ENCODE measurements around the gene PRKCE. TPM values are rescaled to one million over a fixed set of nuclear protein-coding genes. Genes with fewer than 3 reads are reported as not detected.

Gene PRKCE
- total and polyA plus RNA-seq, 2 experiments from 2014 or later = 0.94 to 1.2 TPM

DNA sequence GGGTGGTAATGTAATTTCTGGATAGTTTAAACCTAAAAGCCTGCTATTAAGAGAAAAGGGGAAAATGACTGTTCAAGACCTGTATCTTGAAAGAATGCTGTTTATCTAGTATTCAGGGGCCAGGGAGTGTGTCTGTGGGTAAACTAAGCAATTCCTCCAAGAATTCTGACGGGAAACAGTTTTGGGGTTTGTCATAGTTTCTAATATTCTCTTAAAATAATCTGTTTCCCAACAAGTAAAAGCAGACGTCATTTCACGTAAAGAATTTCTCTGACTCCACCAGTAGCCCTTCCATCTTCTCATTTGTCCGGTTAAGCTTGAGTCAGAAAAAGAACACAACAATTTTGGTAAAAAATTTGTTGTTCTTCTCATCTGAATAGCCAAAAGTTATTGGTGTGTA lies 413.7 kb downstream of the PRKCE start:
- H3K36me3 ChIP-seq (ENCODE audit: insufficient read depth) = no peaks in the 10 kb centered on the region
- no peaks in the 10 kb centered on the region for H3K9me2 ChIP-seq (ENCODE audit: insufficient read depth)
- ATAC-seq (no peak), DNase-seq (ENCODE audit: low spot score) (no peak)
- H3K79me2 ChIP-seq (replicated peaks; ENCODE audit: insufficient read depth) = no peaks in the 10 kb centered on the region
- H4K20me1 ChIP-seq (replicated peaks; ENCODE audit: insufficient read depth) = no peaks in the 10 kb centered on the region
- no peak overlapping the region for H3K27ac ChIP-seq (ENCODE audit: low read depth)
- no peak overlapping the region for H2AFZ ChIP-seq
- no peaks in the 10 kb centered on the region for H3K36me3 Mint-ChIP-seq (ENCODE audit: low read depth)
- H3K27ac Mint-ChIP-seq = no peak overlapping the region
- H3K4me3 Mint-ChIP-seq = no peak overlapping the region
- no peak overlapping the region for H3K4me3 ChIP-seq
- 0 out of 2 replicates have a peak, but pooled peaks cover 3% of the 10 kb centered on the region for H3K4me1 ChIP-seq (ENCODE audit: insufficient read depth)
- peaks cover 14% of the 10 kb centered on the region for H3K4me1 Mint-ChIP-seq
- TF ChIP-seq CREB1 (CRISPR knock-in tag; IDR thresholded peaks at IDR 0.05; ENCODE audit: low read depth) (no peak), ZNF114 (CRISPR knock-in tag; IDR thresholded peaks at IDR 0.05) (no peak), ZNF331 (CRISPR knock-in tag; IDR thresholded peaks at IDR 0.05; ENCODE audit: low read depth) (no peak)
- no peak overlapping the region for H3K4me2 ChIP-seq
- no peaks in the 10 kb centered on the region for H3K27me3 ChIP-seq (ENCODE audit: insufficient read depth)
- H3K9me3 Mint-ChIP-seq = no peaks in the 10 kb centered on the region
- H3F3A ChIP-seq (replicated peaks; ENCODE audit: low read depth) = no peaks in the 10 kb centered on the region
- no peaks in the 10 kb centered on the region for H3K27me3 Mint-ChIP-seq (ENCODE audit: insufficient read depth, low read depth, poor library complexity)

DNA sequence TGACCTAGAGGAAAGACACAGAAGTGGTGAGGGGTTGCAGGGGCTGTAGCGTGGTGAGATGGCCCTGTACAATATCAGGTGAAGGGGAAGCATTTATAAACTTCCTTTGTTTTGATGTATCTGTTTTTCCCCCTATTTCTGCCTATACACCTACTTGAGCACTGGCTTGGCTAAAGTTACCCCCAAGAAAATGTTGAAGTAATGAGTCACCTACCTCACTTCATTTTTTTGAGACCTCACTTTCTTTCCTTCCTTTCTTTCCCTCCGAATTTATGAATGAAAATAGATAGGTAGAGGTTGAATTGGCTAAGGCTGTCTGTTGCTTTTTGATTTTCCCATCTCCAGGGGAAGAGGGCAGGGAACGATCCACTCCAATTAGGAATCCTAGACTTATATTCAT lies 414.6 kb downstream of the PRKCE start:
- no peak overlapping the region for H3K27ac Mint-ChIP-seq
- no peaks in the 10 kb centered on the region for H3K9me3 Mint-ChIP-seq
- no peaks in the 10 kb centered on the region for H3K36me3 Mint-ChIP-seq (ENCODE audit: low read depth)
- H3K4me2 ChIP-seq = no peak overlapping the region
- no peaks in the 10 kb centered on the region for H3K79me2 ChIP-seq (replicated peaks; ENCODE audit: insufficient read depth)
- no peaks in the 10 kb centered on the region for H3K27me3 ChIP-seq (ENCODE audit: insufficient read depth)
- no peaks in the 10 kb centered on the region for H3K27me3 Mint-ChIP-seq (ENCODE audit: insufficient read depth, low read depth, poor library complexity)
- H3K36me3 ChIP-seq (ENCODE audit: insufficient read depth) = no peaks in the 10 kb centered on the region
- H3K9me2 ChIP-seq (ENCODE audit: insufficient read depth) = no peaks in the 10 kb centered on the region
- H3K4me3 Mint-ChIP-seq = no peak overlapping the region
- H2AFZ ChIP-seq = no peak overlapping the region
- no peak overlapping the region for H3K4me3 ChIP-seq
- DNase-seq (ENCODE audit: low spot score) = no peak
- ATAC-seq = no peak
- H3F3A ChIP-seq (replicated peaks; ENCODE audit: low read depth) = no peaks in the 10 kb centered on the region
- 0 out of 2 replicates have a peak, but pooled peaks cover 3% of the 10 kb centered on the region for H3K4me1 ChIP-seq (ENCODE audit: insufficient read depth)
- H3K4me1 Mint-ChIP-seq = peaks cover 14% of the 10 kb centered on the region
- H3K27ac ChIP-seq (ENCODE audit: low read depth) = no peak overlapping the region
- H4K20me1 ChIP-seq (replicated peaks; ENCODE audit: insufficient read depth) = no peaks in the 10 kb centered on the region
- TF ChIP-seq EZH2phosphoT487 (IDR thresholded peaks at IDR 0.05; ENCODE audit: unreplicated experiment) = no peak
- no peak for TF ChIP-seq ZNF331 (CRISPR knock-in tag; IDR thresholded peaks at IDR 0.05; ENCODE audit: low read depth)
- no peak for TF ChIP-seq EZH2 (IDR thresholded peaks at IDR 0.05; ENCODE audit: low read depth, unreplicated experiment)
- TF ChIP-seq, protein P1, sequence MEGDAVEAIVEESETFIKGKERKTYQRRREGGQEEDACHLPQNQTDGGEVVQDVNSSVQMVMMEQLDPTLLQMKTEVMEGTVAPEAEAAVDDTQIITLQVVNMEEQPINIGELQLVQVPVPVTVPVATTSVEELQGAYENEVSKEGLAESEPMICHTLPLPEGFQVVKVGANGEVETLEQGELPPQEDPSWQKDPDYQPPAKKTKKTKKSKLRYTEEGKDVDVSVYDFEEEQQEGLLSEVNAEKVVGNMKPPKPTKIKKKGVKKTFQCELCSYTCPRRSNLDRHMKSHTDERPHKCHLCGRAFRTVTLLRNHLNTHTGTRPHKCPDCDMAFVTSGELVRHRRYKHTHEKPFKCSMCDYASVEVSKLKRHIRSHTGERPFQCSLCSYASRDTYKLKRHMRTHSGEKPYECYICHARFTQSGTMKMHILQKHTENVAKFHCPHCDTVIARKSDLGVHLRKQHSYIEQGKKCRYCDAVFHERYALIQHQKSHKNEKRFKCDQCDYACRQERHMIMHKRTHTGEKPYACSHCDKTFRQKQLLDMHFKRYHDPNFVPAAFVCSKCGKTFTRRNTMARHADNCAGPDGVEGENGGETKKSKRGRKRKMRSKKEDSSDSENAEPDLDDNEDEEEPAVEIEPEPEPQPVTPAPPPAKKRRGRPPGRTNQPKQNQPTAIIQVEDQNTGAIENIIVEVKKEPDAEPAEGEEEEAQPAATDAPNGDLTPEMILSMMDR (conservative IDR thresholded peaks at IDR 0.05; ENCODE audit: low read depth in 2 of 2) = no peak
- TF ChIP-seq, protein P2, sequence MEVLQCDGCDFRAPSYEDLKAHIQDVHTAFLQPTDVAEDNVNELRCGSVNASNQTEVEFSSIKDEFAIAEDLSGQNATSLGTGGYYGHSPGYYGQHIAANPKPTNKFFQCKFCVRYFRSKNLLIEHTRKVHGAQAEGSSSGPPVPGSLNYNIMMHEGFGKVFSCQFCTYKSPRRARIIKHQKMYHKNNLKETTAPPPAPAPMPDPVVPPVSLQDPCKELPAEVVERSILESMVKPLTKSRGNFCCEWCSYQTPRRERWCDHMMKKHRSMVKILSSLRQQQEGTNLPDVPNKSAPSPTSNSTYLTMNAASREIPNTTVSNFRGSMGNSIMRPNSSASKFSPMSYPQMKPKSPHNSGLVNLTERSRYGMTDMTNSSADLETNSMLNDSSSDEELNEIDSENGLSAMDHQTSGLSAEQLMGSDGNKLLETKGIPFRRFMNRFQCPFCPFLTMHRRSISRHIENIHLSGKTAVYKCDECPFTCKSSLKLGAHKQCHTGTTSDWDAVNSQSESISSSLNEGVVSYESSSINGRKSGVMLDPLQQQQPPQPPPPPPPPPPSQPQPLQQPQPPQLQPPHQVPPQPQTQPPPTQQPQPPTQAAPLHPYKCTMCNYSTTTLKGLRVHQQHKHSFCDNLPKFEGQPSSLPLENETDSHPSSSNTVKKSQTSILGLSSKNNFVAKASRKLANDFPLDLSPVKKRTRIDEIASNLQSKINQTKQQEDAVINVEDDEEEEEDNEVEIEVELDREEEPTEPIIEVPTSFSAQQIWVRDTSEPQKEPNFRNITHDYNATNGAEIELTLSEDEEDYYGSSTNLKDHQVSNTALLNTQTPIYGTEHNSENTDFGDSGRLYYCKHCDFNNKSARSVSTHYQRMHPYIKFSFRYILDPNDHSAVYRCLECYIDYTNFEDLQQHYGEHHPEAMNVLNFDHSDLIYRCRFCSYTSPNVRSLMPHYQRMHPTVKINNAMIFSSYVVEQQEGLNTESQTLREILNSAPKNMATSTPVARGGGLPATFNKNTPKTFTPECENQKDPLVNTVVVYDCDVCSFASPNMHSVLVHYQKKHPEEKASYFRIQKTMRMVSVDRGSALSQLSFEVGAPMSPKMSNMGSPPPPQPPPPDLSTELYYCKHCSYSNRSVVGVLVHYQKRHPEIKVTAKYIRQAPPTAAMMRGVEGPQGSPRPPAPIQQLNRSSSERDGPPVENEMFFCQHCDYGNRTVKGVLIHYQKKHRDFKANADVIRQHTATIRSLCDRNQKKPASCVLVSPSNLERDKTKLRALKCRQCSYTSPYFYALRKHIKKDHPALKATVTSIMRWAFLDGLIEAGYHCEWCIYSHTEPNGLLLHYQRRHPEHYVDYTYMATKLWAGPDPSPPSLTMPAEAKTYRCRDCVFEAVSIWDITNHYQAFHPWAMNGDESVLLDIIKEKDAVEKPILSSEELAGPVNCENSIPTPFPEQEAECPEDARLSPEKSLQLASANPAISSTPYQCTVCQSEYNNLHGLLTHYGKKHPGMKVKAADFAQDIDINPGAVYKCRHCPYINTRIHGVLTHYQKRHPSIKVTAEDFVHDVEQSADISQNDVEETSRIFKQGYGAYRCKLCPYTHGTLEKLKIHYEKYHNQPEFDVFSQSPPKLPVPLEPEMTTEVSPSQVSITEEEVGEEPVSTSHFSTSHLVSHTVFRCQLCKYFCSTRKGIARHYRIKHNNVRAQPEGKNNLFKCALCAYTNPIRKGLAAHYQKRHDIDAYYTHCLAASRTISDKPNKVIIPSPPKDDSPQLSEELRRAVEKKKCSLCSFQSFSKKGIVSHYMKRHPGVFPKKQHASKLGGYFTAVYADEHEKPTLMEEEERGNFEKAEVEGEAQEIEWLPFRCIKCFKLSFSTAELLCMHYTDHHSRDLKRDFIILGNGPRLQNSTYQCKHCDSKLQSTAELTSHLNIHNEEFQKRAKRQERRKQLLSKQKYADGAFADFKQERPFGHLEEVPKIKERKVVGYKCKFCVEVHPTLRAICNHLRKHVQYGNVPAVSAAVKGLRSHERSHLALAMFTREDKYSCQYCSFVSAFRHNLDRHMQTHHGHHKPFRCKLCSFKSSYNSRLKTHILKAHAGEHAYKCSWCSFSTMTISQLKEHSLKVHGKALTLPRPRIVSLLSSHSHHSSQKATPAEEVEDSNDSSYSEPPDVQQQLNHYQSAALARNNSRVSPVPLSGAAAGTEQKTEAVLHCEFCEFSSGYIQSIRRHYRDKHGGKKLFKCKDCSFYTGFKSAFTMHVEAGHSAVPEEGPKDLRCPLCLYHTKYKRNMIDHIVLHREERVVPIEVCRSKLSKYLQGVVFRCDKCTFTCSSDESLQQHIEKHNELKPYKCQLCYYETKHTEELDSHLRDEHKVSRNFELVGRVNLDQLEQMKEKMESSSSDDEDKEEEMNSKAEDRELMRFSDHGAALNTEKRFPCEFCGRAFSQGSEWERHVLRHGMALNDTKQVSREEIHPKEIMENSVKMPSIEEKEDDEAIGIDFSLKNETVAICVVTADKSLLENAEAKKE (CRISPR knock-in tag; IDR thresholded peaks at IDR 0.05) = no peak
- TF ChIP-seq JUNB (IDR thresholded peaks at IDR 0.05; ENCODE audit: unreplicated experiment) = no peak
- TF ChIP-seq, protein P3, sequence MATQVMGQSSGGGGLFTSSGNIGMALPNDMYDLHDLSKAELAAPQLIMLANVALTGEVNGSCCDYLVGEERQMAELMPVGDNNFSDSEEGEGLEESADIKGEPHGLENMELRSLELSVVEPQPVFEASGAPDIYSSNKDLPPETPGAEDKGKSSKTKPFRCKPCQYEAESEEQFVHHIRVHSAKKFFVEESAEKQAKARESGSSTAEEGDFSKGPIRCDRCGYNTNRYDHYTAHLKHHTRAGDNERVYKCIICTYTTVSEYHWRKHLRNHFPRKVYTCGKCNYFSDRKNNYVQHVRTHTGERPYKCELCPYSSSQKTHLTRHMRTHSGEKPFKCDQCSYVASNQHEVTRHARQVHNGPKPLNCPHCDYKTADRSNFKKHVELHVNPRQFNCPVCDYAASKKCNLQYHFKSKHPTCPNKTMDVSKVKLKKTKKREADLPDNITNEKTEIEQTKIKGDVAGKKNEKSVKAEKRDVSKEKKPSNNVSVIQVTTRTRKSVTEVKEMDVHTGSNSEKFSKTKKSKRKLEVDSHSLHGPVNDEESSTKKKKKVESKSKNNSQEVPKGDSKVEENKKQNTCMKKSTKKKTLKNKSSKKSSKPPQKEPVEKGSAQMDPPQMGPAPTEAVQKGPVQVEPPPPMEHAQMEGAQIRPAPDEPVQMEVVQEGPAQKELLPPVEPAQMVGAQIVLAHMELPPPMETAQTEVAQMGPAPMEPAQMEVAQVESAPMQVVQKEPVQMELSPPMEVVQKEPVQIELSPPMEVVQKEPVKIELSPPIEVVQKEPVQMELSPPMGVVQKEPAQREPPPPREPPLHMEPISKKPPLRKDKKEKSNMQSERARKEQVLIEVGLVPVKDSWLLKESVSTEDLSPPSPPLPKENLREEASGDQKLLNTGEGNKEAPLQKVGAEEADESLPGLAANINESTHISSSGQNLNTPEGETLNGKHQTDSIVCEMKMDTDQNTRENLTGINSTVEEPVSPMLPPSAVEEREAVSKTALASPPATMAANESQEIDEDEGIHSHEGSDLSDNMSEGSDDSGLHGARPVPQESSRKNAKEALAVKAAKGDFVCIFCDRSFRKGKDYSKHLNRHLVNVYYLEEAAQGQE (IDR thresholded peaks at IDR 0.05; ENCODE audit: unreplicated experiment) = no peak
- no peak for TF ChIP-seq ZNF114 (CRISPR knock-in tag; IDR thresholded peaks at IDR 0.05)
- no peak for TF ChIP-seq CREB1 (CRISPR knock-in tag; IDR thresholded peaks at IDR 0.05; ENCODE audit: low read depth)
- no peak for TF ChIP-seq POLR2AphosphoS5 (IDR thresholded peaks at IDR 0.05; ENCODE audit: low read depth)
